ENCODE measurements around the gene PEF1.
"Not testable (repeated sequence)": the region's sequence is repeated elsewhere in the genome, so short reads cannot be mapped to it uniquely, and the experiment has no call there.

PEF1 gene

DNA sequence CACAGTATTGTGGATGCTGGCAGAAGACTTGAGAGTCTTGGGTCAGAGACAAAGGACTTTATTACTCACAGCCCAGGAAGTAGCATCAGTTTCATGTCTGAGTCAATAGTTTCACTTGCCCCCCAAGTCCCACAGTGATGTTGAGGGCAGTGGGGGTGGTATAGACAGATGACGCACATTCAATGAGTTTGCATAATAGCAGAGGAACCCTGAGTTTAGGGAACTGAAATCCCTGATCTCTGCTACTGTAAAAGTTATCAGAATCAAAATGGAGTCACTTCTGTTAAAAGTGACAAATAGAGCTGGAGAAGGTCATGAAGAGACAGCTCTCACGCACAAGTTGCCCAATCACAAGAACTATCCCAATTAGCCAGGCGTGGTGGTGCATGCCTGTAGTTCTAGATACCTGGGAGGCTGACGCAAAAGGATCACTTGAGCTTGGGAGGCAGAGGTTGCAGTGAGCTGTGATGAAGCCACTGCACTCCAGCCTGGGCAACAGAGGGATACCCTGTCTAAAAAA is 38.7 kb downstream of the PEF1 start:
- DNase-seq: no peak

DNA sequence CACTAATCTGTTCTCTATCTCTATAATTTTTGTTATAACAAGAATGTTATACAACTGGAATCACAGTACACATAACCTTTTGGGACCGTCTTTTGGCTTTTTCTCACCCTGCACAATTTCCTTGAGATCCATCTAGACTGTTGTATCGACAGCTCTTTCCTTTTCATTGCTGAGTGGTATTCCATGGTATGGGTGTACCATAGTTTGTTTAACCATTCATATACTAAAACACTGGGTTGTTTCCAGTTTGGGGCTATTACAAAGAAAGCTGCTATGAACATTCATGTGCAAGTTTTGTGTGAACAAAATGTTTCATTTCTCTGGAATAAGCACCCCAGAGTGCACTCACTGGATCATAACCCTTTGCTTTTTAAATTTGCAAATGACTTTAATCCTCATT is 42.6 kb downstream of the PEF1 start:
- no peak for DNase-seq

- no peak for DNase-seq
Observed at GRCh38 chr1:31600641-31601040, 44.0 kb downstream of the PEF1 start.

- DNase-seq: no peak
Observed at GRCh38 chr1:31598980-31599379, 45.7 kb downstream of the PEF1 start.

DNA sequence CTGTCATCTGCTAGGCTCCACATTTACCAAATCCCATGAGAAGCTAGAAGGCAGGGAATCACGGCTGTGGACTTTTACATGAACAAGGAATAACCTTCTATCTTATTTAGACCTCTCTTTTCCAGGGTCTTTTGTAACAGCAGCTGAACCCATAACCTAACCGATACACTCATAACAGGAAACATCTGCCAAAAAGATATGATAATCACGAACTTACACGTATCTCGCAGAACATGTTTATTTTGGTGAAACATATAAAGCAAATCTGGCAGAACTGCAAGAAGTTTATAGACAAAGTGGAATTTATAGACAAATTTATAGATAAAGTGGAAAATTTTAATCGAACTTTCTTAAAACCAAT is 48.0 kb downstream of the PEF1 start:
- no peak for DNase-seq

DNA sequence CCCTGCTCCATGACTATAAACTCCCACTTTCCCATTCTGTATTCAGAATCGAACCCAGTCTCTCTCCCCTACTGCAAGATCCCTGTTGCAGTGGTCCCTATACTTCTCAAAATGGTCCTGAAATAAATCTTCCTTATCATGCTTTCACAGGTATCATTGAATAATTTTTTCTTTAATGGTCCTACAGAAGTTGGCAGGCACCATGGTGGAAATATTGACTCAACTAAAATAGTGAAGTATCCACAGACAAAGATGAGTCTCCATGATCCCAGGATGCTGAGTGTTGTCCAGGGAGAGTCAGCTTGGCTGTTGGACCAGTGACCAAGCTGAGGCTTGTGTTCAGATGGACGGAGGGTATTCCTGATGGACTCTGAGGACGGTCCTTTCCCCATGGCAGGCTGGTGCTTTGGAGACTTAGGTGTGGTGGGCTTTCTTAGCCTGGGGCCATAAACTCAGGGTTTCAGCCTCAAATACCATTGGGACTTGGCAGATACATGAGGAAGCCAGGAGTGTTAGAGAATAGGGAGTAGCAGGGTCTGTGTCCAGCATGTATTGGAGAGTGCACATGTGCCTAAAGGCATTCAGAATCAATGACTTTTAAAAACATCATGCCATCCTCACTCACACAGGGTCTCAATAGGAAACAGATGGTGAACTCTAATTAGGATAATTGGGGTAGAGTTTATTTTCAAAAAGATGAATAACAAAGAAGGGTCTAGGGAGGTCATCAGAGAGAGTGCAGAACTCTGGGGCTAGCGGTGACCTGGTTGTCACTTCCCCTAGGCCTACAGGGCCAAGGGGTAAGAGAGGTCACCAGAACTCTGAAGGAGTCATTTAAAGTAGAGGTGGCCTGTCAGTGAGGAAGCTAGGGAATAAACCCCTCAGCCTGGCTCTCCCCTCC is 48.6 kb downstream of the PEF1 start:
- DNase-seq: no peak

GRCh38 chr1:31593770-31594632 is 50.7 kb downstream of the PEF1 start:
- DNase-seq: peak; percentile 24

DNA sequence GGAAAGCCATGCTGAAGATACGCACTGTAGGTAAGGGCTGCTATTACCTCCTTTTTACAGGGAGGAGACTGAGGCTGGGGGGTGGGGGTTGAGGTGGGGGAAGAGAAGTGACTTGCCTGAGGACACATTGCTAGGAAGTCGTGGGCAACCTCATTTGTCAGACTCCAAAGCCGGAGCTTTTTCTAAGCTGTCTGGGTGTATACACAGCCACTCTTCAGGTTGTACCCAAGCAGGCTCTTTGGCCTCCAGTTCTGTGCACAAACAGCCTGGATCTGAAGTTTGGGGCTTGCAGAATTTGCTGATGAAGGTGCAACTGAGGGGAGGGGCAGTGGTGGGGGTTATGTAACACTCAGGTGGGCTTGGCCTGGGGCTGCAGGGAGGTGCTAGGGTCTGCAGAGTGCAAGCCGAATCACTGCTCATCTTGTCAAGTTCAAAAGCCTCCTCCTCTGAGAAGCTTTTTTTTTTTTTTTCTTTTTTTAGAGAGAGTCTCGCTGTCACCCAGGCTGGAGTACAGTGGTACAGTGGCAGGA is 51.5 kb downstream of the PEF1 start:
- DNase-seq: no peak

DNA sequence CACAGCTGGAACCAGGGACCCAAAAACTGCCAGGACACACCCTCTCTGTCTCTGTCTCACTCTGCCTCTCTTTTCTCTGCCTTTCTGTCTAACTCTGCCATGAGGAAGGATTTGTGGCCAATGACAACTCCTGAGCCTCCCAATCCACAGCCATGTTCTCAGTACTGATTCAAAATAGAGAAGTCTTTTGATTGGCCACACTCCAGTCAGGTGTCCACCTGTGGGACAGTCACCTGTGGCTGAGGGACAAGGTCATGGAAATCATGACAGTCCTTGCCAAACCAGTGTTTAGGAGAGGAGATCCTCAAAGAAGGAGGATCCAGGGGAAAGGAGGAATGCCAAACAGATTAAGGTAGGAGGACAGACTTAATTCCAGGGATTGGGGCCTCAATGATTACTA is 52.5 kb downstream of the PEF1 start:
- no peak for DNase-seq

GRCh38 chr1:31591425-31592093 is 53.1 kb downstream of the PEF1 start:
- no peak for DNase-seq

- no peak for DNase-seq
Observed at GRCh38 chr1:31588751-31589515, 55.7 kb downstream of the PEF1 start.

GRCh38 chr1:31587720-31588423 is 56.8 kb downstream of the PEF1 start:
- DNase-seq: no peak

DNA sequence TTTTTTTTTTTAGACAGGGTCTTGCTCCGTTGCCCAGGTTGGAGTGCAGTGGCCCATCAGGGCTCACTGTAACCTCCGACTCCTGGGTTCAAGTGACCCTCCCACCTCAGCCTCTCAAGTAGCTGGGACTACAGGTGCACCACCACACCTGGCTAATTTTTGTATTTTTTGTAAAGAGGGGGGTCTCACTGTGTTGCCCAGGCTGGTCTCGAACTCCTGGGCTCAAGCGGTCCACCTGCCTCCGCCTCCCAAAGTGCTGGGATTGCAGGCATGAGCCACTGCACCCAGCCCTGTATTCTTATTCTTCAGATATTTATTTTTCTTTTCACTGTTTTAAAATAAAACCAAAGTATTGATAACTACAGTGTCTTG is 57.4 kb downstream of the PEF1 start:
- not testable (repeated sequence) for DNase-seq

GRCh38 chr1:31586376-31587327 is 58.0 kb downstream of the PEF1 start:
- no peak for DNase-seq

- no peak for DNase-seq
Observed at GRCh38 chr1:31585736-31586365, 58.8 kb downstream of the PEF1 start.

DNA sequence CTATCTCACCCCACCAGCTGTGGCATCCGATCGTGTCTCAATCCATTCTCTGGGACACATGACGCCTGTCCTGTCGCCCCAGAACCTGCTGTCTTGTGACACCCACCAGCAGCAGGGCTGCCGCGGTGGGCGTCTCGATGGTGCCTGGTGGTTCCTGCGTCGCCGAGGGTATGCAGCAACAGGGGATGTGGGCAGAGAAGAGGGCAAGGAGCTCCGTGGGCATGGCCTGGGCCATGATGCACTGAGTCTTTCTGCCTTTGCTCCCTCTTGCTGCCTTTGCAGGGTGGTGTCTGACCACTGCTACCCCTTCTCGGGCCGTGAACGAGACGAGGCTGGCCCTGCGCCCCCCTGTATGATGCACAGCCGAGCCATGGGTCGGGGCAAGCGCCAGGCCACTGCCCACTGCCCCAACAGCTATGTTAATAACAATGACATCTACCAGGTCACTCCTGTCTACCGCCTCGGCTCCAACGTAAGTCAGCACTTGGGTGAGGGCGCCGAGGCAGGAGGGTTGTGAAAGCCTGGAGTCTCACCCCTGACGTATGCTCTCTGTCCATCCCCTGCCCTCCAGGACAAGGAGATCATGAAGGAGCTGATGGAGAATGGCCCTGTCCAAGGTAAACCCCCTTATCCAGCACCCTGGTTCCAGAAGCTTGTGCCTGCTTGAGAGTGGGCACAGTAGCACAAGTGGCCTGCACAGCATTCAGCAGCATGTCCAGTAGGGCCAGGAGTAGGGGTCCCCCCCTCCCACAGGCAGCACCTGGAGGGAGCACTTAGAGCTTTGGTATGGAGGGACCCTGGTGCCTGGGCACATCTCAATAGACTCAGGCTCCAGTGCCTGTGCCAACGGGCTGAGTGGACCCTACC is 59.6 kb downstream of the PEF1 start:
- no peak for DNase-seq

DNA sequence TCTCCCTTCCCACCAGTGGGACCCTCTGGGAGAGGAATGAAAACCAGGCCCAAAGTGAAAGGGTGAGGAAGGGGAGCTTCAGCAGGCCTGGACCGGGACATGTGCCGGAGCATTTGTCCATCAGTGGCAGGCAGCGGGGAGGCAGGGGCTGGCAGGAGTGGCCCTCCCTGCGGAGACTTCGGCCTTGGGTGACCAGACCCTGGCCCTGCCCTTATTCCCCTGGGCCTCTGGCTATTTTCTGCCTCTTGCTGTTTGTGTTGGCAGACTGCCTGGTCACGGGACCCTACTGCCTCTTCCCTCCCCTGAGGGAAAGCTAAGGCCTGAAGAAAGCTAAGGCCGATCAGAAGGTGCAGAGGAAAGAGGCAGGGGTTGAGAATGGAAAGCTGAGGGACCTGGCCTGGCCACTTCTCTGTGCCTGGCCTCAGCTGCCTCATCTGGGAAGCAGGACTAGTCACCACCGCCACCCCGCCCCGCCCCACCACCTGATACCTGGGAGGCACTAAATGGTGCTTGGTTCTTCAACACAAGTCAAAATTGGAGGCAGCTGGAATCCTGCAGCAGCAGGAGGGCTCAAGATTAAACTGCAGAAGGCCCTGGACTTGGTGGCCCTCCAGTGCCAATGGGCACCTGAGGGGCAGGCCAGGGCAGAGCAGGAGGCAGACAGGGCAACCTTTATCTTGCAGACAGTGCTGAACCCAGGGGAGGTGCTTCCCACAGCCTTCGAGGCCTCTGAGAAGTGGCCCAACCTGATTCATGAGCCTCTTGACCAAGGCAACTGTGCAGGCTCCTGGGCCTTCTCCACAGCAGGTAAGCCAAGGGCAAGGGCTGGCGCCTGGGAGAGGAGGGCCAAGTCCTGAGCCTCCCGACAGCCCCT is 60.4 kb downstream of the PEF1 start:
- DNase-seq: no peak
